NCI-H82 treated with DMSO at 0.1 percent for 48 hours (cell line): ENCODE results near the gene SAMM50.

ENCODE experiments used
- DNase-seq: peaks from one replicate; lab custom pipeline; 2025; ENCODE audit not compliant: unreplicated experiment; lab: John Stamatoyannopoulos, UW

Gene SAMM50

GRCh38 chr22:43945632-43946383 lies 9.4 kb upstream of the SAMM50 start:
- peak; percentile 16 for DNase-seq

GRCh38 chr22:43946384-43946667 lies 8.9 kb upstream of the SAMM50 start:
- DNase-seq, result no peak

DNA sequence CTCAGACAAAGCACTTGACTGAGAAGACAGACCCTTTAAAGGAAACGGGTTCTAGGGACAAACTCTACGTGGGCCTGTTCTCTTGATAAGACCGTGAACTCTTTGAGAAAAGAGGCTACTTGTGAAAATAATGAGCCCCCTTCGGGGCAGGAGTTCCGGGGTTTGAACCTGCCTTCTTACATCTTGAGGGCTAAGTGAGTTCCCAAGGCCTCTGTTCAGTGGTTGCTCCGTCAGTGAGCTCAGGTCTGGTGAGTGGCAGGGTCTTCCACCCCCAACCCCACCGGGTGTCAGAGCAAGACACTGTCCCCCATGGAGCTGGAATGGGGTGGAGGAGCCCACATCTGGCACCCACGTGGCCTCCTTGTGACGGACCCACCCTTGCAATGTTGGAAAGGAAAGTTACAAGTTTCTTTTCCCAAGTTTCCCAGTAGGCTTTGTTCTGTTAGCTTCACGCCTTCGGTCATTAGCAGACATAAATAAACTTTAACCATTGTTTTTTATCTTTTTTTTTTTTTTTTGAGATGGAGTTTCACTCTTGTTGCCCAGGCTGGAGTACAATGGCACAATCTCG lies 6.3 kb upstream of the SAMM50 start:
- DNase-seq, result no peak

GRCh38 chr22:43951391-43951790 lies 3.9 kb upstream of the SAMM50 start:
- DNase-seq, result no peak

DNA sequence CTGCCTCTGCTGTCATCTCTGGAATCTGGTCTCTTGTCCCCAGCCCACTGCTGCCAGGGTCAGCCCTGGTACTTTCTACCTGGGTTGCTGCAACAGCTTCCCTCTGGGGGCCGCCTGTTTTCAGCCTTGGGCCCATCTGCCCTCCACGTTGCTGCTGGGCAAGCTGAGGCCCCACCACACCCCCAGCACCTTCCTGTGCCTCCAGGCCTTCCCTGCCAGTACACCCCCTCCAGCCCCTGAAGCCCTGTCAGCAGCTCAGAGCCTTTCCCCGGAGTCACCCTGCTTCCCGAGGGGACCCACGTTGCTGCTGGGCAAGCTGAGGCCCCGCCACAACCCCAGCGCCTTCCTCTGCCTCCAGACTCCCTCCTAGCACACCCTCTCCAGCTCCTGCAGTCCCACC lies 3.3 kb upstream of the SAMM50 start:
- no peak for DNase-seq

DNA sequence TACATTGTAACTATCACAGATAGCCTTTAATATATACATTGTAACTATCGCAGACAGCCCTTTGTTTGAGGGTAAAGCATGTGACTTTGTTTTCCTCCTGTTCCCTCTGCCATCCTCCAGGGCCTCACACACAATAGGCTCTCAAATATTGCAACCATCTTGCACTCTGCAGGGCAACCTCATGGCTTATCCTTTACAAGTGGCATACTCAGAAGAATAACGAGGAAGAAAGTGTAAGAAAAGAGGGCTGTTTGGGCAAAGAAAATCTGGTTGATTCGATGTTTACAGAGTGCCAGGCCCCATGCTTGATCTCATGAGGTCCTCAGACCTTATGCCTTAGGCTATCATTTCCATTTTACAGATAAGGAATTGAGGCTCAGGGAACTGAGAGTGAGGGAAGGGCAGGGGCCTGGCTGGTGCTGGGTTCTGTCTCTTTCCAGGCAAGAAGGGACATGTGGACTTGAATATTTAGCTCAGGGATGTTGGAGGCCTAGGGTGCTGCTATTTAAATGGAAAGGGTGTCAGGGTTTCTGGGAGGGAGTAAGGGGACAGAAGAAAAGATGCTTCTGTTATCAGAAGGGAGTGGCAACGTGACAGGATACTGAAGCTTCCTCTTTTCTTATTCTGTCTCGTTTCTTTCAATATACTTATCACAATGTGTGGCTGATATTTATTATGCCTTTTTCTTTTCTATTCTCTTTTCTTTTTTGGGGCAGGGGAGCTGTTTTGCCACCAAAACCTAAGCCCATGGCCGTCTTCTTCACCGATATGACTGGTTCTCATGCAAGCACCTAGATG lies 1.1 kb upstream of the SAMM50 start:
- no peak for DNase-seq

DNA sequence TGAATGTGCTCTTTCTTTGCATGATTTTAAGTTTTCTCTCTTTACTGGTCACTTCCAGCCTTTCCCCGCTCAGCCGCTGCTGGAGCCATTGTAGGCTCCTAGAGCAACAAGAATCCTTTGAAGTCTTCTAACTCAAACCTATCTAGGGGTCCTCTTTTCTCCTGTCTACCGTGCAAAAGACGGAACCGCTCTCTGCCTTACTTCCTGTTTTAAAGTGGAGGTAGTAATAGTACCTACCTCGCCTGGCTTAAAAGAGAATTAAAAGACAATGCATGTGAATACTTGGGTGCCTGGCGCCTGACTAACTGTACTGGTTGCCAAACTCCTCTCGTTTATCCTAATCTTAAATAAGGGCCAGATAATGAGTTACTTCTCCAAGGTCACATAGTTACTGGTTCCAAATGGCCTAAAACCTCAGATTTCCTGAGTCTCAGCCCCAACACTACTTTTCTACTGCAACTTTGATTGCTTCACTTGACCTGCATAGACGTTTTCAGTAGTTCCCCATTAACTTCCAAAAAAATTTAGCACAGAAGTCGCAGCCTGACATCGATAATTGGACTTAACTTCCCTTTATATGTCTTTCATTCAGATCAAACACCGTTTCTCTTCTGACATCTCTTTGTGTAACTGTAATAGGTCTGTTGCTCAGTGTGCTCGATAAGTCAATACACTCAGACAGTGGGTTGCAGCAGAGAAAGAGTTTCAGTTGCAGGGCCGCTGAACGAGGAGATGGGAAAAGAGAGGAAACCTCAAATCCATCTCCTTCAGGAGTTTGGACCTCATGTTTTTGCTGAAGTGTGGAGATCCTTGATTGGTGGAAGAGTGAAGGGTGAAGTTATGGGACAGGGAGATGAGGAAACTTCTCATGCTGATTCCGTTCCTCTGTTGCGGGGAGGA lies 891 bp downstream of the SAMM50 start:
- no peak for DNase-seq

DNA sequence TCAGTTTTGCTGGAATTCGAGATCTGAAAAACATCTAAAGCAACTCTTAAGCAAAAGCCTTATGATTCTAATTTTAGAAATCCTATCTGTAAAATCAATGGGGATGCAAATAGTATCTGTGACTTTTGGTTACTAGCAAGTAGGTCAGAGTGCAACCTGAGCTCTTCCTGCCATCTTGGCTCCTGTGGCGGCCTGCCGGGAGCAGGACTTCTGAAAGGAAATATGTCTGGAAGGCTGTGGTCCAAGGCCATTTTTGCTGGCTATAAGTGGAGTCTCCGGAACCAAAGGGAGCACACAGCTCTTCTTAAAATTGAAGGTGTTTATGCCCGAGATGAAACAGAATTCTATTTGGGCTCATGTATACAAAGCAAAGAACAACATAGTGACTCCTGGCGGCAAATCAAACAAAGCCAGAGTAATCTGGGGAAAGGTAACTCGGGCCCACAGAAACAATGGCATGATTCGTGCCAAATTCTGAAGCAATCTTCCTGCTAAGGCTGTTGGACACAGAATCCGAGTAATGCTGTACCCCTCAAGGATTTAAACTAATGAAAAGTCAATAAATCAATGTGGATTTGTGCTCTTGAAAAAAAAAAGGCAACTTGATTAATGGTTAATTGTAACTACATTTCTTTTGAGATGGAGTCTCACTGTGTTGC lies 1.7 kb downstream of the SAMM50 start:
- no peak for DNase-seq

GRCh38 chr22:43957871-43958270 lies 2.6 kb downstream of the SAMM50 start:
- DNase-seq, result no peak

DNA sequence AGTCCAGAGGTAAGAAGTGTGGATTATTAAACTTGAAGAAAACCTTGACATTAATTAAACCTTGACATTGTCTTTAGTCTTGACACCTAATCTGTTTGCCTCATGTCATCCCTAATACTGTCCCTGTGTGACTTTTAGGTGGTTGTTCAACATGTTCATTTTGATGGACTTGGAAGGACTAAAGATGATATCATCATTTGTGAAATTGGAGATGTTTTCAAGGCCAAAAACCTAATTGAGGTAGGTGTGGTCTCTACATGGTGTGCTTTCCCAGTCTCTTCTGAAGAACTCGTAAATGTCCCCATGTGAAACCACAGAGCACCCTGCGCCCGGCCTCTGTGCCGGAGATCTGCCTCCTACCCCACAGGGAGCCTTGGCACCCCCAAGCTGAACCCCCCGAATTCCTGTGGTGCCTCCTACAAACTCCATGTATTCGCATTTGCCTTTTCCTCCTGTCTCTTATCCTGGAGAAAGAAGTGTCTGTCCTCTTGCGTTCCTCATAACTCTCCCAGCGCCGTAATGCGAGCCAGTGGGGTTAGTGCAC lies 9.1 kb downstream of the SAMM50 start:
- no peak for DNase-seq

- no peak for DNase-seq
Measured at GRCh38 chr22:43967069-43967468, 11.8 kb downstream of the SAMM50 start.

- DNase-seq, result no peak
Measured at GRCh38 chr22:43968614-43969013, 13.4 kb downstream of the SAMM50 start.

DNA sequence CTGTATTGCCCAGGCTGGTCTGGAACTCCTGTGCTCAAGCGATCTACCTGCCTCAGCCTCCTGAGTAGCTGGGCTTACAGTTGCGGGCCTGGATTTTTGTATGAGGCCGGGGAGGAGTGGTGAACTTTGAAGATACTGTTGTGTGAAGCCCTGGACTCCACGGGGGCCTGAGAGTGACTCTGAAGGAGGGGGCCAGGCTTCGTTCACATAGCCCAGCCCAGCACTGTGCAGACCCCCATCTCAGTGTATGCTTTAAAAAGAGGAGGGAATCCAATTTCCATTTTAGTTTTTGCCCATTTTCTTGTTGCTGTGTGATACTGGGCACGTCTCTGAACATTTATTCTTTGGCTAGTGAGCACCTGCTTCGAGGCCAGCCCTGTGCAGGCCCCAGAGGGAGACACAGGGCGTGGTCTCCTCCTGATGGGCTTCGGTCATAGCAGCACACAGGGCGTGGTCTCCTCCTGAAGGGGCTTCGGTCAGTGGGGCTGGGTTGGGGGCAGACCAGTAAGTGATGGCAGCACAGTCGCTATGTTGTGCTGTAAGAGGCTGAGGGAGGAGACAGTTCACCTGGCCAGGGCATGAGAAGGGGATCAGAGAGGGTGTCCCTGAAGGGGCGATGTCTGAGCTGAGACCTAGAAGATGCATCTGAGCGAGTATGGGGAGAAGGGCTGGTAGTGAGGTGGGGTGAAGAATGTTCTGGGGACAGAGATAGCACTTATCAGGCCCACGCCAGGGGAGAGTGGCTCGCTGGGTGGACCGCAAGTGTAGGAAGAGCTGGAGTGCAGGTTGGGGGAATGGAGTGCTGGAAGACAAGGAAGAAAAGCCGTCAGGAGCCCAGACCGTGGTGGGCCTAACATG lies 14.0 kb downstream of the SAMM50 start:
- DNase-seq, result no peak

GRCh38 chr22:43969989-43970755 lies 14.9 kb downstream of the SAMM50 start:
- DNase-seq, result no peak

- DNase-seq, result no peak
Measured at GRCh38 chr22:43971112-43971511, 15.9 kb downstream of the SAMM50 start.

DNA sequence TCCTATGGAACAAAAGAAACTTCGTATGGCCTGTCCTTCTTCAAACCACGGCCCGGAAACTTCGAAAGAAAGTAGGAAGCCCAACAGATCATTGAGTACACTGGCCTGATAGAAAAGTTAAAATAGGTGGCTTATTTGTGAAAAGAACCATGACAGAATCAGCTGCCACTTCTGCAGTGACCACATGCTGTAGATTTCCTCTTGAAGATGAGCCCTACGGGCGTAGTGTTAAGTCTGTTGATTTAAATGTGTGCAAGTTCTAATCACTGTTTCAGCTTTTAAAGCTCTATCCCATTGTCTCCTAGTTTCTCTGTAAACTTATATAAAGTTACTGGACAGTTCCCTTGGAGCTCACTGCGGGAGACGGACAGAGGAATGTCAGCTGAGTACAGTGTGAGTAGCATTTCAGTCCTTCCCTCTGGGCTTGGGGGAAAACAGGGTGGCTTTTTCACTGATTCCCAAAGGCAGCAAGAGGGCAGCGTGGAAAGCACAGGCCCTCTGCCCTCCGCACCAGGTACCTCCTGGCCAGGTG lies 17.8 kb downstream of the SAMM50 start:
- DNase-seq, result no peak

GRCh38 chr22:43974028-43974545 lies 18.8 kb downstream of the SAMM50 start:
- DNase-seq, result no peak

DNA sequence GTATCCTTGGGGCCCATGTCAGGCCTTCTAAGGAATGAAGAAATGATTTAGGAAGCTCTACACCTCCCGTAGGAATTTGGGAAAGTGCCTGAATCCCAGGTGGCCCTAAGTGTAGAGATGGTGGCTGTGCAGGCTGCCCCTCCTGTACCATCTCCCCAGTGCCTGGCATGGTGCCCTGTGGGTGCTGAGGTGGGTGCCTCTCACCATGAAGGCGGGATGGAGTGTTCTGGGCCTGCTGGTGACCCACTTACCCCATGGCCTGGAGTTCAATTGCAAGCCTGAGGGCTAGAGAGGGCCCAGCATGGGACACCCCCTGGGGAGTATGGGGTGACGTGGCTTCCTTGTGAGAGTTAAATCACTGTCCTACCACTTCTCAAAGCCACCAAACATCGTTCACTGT lies 19.8 kb downstream of the SAMM50 start:
- DNase-seq, result no peak
